ENCODE measurements around the gene CFAP126.
"Not testable (repeated sequence)": the region's sequence is repeated elsewhere in the genome, so short reads cannot be mapped to it uniquely, and the experiment has no call there.

CFAP126 gene

DNA sequence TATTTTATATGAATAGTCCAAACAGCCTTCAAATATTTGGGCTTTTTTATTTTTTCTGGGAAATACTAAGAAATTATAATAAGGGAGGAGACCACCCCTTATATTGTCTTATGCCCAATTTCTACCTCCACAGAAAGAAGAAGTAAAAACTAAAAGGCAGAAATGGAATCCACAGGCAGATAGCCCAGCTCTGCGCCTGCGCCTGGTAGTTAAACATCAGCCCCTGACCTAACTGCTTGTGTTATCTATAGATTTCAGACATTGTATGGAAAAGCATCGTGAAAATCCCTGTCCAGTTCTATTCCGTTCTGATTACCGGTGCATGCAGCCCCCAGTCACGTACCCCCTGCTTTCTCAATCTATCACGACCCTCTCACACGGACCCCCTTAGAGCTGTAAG is 29.4 kb upstream of the CFAP126 start:
- H3K4me3 ChIP-seq (ENCODE audit: low read length); H3K27me3 ChIP-seq (ENCODE audit: control insufficient read depth, insufficient read depth, low read length); H3K36me3 ChIP-seq (ENCODE audit: control insufficient read depth, insufficient read depth, low read length); H3K9ac ChIP-seq (ENCODE audit: low read length); H3K4me1 ChIP-seq (ENCODE audit: control insufficient read depth, insufficient read depth, low read length); H3K9me3 ChIP-seq (ENCODE audit: control insufficient read depth, low read length): not testable (repeated sequence)

DNA sequence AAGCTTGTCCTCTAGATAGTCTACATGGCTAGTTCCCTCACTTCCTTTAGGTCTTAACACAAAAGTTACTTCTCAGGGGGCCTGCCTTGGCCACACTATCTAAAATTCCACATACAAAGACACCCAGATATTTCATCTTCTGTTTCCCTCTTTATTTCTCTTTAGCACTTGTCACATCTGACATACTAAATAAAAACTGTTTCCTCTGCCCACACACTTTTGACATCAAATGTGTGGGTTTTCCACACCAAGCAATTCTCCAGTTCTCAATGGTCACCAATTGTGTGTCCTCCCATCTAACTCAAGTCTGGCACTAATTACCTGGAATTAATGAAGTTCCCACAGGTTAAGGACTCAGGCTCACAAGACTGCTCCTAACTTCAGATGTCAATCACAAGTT is 25.5 kb upstream of the CFAP126 start:
- no peak overlapping the region for H3K4me3 ChIP-seq (ENCODE audit: low read length)

DNA sequence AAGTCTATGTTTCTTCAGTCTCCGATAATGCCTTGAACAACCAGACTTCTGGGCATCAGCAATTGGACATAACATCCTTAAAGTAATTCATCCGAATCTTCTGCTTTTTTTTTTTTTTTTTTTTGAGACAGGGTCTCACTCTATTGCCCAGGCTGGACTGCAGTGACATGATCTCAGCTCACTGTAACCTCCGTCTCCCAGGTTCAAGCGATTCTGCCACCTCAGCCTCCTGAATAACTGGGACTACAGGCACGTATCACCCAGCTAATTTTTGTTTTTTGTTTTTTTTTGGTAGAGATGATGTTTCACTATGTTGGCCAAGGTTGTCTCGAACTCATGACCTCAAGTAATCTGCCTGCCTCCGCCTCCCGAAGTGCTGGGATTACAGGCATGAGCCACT is 23.9 kb upstream of the CFAP126 start:
- Histone ChIP-seq H3K27me3 (ENCODE audit: control insufficient read depth, insufficient read depth, low read length) (no peaks in the 10 kb centered on the region), H3K9me3 (ENCODE audit: control insufficient read depth, low read length) (no peaks in the 10 kb centered on the region), H3K9ac (ENCODE audit: low read length) (no peak overlapping the region), H3K4me1 (ENCODE audit: control insufficient read depth, insufficient read depth, low read length) (no peaks in the 10 kb centered on the region), H3K4me3 (ENCODE audit: low read length) (no peak overlapping the region), H3K36me3 (ENCODE audit: control insufficient read depth, insufficient read depth, low read length) (no peaks in the 10 kb centered on the region)

More for the DNA sequence above, 25.5 kb upstream of the CFAP126 start:
- no peaks in the 10 kb centered on the region for H3K27me3 ChIP-seq (ENCODE audit: control insufficient read depth, insufficient read depth, low read length)
- H3K9me3 ChIP-seq (ENCODE audit: control insufficient read depth, low read length) = no peaks in the 10 kb centered on the region
- no peak overlapping the region for H3K9ac ChIP-seq (ENCODE audit: low read length)
- no peaks in the 10 kb centered on the region for H3K36me3 ChIP-seq (ENCODE audit: control insufficient read depth, insufficient read depth, low read length)
- H3K4me1 ChIP-seq (ENCODE audit: control insufficient read depth, insufficient read depth, low read length) = no peaks in the 10 kb centered on the region

DNA sequence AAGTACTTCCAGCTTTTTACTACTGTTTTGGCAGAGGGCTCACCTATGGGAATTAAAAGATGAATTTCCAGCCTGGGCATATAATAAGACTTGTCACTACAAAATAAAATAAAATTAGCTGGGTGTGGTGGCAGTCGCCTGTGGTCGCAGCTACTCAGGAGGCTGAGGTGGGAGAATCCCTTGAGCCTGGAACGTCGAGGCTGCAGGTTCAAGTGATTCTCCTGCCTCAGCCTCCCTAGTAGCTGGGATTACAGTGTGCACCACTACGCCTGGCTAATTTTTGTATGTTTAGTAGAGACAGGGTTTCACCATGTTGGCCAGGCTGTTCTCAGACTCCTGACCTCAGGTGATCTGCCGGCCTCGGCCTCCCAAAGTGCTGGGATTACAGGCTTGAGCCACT is 23.5 kb upstream of the CFAP126 start:
- H3K4me3 ChIP-seq (ENCODE audit: low read length); H3K9ac ChIP-seq (ENCODE audit: low read length); H3K36me3 ChIP-seq (ENCODE audit: control insufficient read depth, insufficient read depth, low read length); H3K27me3 ChIP-seq (ENCODE audit: control insufficient read depth, insufficient read depth, low read length); H3K4me1 ChIP-seq (ENCODE audit: control insufficient read depth, insufficient read depth, low read length); H3K9me3 ChIP-seq (ENCODE audit: control insufficient read depth, low read length): not testable (repeated sequence)

DNA sequence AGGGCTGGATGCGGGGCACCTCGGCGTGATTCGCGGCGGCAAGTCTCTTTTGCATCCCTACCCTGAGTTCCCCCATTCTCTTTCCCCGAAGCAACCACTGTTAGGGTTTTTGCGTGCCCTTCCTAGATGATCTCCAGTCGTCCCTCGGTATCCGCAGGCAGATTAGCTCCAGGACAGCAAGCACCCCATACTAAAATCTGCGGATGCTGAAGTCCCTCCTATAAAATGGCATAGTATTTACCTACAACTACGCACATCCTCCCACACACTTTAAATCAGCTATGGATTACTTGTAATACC is 22.8 kb upstream of the CFAP126 start:
- Histone ChIP-seq H3K9me3 (ENCODE audit: control insufficient read depth, low read length) (no peaks in the 10 kb centered on the region), H3K9ac (ENCODE audit: low read length) (peak overlapping the region; percentile 73), H3K27me3 (ENCODE audit: control insufficient read depth, insufficient read depth, low read length) (no peaks in the 10 kb centered on the region)

DNA sequence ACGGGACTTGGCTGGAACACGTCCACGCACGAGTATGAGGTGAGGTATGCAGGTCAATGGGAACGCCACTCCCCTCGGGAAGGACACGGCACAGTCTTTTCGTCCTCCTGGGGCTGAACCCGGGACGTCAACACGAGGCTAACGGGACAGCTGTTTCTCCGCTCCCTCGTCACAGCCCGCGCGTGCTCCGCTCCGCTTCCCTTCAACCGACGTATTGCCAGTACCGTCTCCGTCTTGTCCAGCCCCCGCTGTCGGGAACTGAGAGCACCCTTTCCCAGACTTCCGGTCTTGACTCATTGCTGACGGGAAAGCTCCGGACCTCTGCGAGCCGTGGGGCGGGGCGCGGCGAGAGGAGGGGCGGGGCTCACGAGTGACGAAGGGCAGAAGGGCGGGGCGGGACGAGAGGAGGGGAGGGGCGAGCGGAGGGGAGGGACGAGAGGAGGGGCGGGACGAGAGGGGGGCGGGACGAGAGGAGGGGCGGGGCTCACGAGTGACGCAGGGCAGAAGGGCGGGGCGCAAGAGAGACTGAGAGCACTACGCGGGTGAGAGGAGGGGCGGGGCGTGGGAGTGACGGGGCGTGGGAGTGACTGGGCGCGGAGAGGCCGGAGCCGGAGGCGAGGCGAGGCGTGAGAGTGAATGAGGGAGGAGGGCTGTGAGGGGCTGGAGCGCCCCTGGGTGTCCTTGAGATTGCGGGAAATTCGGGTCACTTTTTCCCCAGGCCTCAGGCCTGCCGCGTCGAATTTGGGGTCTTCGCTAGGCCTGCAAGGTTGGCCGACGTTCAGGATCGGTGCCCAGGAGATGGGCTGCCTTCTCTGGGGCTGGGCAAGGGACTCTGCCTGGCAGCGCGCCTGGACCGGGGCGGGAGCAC is 22.2 kb upstream of the CFAP126 start:
- peak overlapping the region; percentile 94 for H3K4me3 ChIP-seq (ENCODE audit: low read length)
- no peaks in the 10 kb centered on the region for H3K27me3 ChIP-seq (ENCODE audit: control insufficient read depth, insufficient read depth, low read length)
- H3K9ac ChIP-seq (ENCODE audit: low read length) = peak overlapping the region; percentile 89
- H3K36me3 ChIP-seq (ENCODE audit: control insufficient read depth, insufficient read depth, low read length) = no peaks in the 10 kb centered on the region
- no peaks in the 10 kb centered on the region for H3K4me1 ChIP-seq (ENCODE audit: control insufficient read depth, insufficient read depth, low read length)
- H3K9me3 ChIP-seq (ENCODE audit: control insufficient read depth, low read length) = no peaks in the 10 kb centered on the region

More for the DNA sequence above, 22.8 kb upstream of the CFAP126 start:
- Histone ChIP-seq H3K4me1 (ENCODE audit: control insufficient read depth, insufficient read depth, low read length) (no peaks in the 10 kb centered on the region), H3K36me3 (ENCODE audit: control insufficient read depth, insufficient read depth, low read length) (no peaks in the 10 kb centered on the region), H3K4me3 (ENCODE audit: low read length) (peak overlapping the region; percentile 80)

DNA sequence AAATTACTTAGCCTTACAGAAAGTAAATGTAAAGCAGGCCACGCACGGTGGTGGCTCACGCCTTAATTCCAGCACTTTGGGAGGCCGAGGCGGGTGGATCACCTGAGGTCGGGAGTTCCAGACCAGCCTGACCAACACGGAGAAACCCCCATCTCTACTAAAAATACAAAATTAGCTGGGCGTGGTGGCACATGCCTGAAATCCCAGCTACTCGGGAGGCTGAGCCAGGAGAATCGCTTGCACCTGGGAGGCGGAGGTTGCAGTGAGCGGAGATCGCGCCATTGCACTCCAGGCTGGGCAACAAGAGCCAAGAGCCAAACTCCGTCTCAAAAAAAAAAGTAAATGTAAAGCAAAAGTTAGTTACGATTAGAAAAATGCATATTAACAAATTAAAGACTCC is 21.5 kb upstream of the CFAP126 start:
- not testable (repeated sequence) for H3K27me3 ChIP-seq (ENCODE audit: control insufficient read depth, insufficient read depth, low read length); H3K36me3 ChIP-seq (ENCODE audit: control insufficient read depth, insufficient read depth, low read length); H3K4me1 ChIP-seq (ENCODE audit: control insufficient read depth, insufficient read depth, low read length); H3K9me3 ChIP-seq (ENCODE audit: control insufficient read depth, low read length)
- H3K4me3 ChIP-seq (ENCODE audit: low read length) = peak overlapping the region; percentile 94
- peak overlapping the region; percentile 89 for H3K9ac ChIP-seq (ENCODE audit: low read length)

DNA sequence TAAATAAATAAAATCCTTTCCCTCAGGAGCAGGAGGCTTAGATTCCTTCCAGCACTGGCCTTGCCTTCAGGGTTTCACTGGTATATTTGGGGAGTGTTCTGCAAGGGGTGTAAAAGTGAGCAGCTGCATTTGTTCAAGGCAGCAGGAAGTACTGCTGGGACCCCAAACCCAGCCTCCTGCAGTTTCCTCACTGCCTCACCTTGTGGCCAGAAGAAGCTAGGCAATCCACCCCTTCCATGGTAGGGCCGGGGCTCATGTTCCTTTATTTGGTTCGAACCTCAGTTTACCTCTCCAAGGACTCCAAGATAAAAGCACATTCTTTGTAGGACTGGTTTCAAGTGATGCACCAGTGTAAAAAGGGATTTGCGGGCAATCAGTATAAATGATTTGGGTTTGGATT is 21.0 kb upstream of the CFAP126 start:
- Histone ChIP-seq H3K36me3 (ENCODE audit: control insufficient read depth, insufficient read depth, low read length) (no peaks in the 10 kb centered on the region), H3K4me3 (ENCODE audit: low read length) (no peak overlapping the region), H3K27me3 (ENCODE audit: control insufficient read depth, insufficient read depth, low read length) (no peaks in the 10 kb centered on the region), H3K4me1 (ENCODE audit: control insufficient read depth, insufficient read depth, low read length) (no peaks in the 10 kb centered on the region), H3K9me3 (ENCODE audit: control insufficient read depth, low read length) (no peaks in the 10 kb centered on the region), H3K9ac (ENCODE audit: low read length) (no peak overlapping the region)

DNA sequence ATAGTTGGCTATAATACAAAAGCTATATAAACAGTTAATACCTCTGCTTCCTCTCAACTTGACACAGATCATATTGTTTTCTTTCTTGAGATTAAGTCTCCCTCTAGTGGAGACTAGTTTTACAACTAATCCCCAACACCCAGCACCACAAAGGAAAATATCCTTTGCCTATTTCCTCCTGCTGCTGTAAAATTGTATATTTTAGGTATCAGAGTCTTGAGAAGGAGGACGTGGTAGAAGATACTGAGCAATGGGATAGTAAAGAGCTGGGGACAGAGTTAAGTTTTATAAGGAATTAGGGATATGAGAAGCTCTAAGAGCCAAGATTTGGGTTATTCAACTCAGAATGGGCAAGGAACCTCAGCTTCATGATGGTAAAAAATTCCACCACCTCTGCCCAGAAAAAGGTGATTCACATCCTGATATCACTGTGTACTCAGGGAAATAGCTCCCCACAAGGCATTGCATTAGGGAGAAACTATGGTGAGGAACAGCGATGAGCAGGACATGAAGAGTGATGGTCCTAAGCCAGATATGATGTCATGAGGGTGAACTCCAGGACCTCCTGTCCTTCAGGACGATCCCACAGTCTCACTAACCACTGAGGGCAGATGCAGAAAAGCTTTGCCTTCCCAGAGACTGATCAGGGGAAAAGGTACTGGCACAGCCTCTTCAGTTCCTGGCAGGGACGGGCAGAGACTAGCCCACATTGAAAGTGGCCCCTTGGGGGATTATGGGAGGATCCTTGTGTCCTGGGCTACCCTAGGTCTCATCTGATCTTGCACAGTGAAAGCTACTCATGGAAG is 14.7 kb upstream of the CFAP126 start:
- H3K27me3 ChIP-seq (ENCODE audit: control insufficient read depth, insufficient read depth, low read length) = no peaks in the 10 kb centered on the region
- H3K9ac ChIP-seq (ENCODE audit: low read length) = no peak overlapping the region
- no peak overlapping the region for H3K4me3 ChIP-seq (ENCODE audit: low read length)
- H3K9me3 ChIP-seq (ENCODE audit: control insufficient read depth, low read length) = no peaks in the 10 kb centered on the region
- no peaks in the 10 kb centered on the region for H3K4me1 ChIP-seq (ENCODE audit: control insufficient read depth, insufficient read depth, low read length)
- no peaks in the 10 kb centered on the region for H3K36me3 ChIP-seq (ENCODE audit: control insufficient read depth, insufficient read depth, low read length)

DNA sequence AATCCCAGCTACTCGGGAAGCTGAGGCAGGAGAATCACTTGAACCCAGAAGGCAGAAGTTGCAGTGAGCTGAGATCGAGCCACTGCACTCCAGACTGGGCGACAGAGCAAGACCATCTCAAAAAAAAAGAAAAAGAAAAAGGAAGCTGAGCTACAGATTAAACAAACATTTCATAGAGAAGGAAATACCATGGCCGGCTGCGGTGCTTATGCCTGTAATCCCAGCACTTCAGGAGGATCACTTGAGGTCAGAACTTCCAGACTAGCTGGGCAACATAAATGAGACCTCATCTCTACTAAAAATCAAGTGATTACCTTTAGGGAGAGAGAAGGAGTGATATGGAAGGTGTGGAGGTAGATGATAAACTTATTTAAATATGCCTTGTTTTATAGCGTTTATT is 14.0 kb upstream of the CFAP126 start:
- Histone ChIP-seq H3K4me1 (ENCODE audit: control insufficient read depth, insufficient read depth, low read length) (no peaks in the 10 kb centered on the region), H3K36me3 (ENCODE audit: control insufficient read depth, insufficient read depth, low read length) (no peaks in the 10 kb centered on the region), H3K9me3 (ENCODE audit: control insufficient read depth, low read length) (no peaks in the 10 kb centered on the region), H3K27me3 (ENCODE audit: control insufficient read depth, insufficient read depth, low read length) (no peaks in the 10 kb centered on the region), H3K4me3 (ENCODE audit: low read length) (no peak overlapping the region), H3K9ac (ENCODE audit: low read length) (no peak overlapping the region)

DNA sequence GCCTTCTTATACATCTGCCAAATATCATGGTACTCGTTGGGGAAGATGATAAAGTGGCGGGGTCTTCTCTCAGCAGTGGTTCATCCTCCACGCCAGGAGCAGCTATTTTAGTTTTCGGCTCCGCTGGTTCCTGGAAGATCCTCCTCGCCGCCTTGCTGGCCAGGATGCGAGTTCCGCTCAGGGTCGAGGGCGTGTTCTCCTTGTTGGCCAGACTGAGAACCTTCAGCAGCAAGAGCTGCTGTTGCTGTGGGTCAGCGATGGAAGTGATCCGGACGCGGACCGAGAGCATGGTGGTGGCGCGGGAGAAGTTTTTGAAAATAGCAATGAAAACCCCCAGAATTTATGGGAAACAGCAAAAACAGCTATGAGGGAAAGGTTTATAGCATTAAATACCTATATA is 11.4 kb upstream of the CFAP126 start:
- Histone ChIP-seq H3K27me3 (ENCODE audit: control insufficient read depth, insufficient read depth, low read length) (no peaks in the 10 kb centered on the region), H3K36me3 (ENCODE audit: control insufficient read depth, insufficient read depth, low read length) (no peaks in the 10 kb centered on the region), H3K4me3 (ENCODE audit: low read length) (no peak overlapping the region), H3K9ac (ENCODE audit: low read length) (no peak overlapping the region), H3K9me3 (ENCODE audit: control insufficient read depth, low read length) (no peaks in the 10 kb centered on the region), H3K4me1 (ENCODE audit: control insufficient read depth, insufficient read depth, low read length) (no peaks in the 10 kb centered on the region)

DNA sequence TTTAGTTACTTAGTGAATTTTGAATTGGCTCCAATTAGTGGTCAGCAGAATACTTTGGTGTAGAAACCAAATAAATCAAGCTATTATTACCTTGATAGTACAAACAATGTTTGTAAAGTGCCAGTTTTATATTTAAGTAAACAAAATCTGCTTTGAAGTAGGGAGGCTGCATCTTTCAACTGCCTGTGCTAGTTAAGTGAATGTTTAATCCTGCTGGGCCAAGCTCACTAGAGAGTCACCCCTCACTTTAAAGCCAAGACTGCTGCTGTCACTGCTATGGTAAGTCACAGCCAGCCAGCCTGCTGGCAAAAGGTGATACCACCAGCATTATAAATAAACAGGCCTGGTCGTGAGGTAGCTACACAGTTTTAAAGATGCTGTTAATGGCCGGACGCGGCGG is 10.3 kb upstream of the CFAP126 start:
- H3K4me1 ChIP-seq (ENCODE audit: control insufficient read depth, insufficient read depth, low read length) = no peaks in the 10 kb centered on the region
- no peaks in the 10 kb centered on the region for H3K9me3 ChIP-seq (ENCODE audit: control insufficient read depth, low read length)
- H3K9ac ChIP-seq (ENCODE audit: low read length) = no peak overlapping the region
- no peak overlapping the region for H3K4me3 ChIP-seq (ENCODE audit: low read length)
- no peaks in the 10 kb centered on the region for H3K36me3 ChIP-seq (ENCODE audit: control insufficient read depth, insufficient read depth, low read length)
- H3K27me3 ChIP-seq (ENCODE audit: control insufficient read depth, insufficient read depth, low read length) = no peaks in the 10 kb centered on the region
